Activated T-helper 17 cell treated with anti-CD3 and anti-CD28 coated beads, Interleukin-2, amount 50 U/mL, for 72 hours (primary cell): ENCODE results near the gene BCORL1. TPM values are rescaled to one million over a fixed set of nuclear protein-coding genes. Genes with fewer than 3 reads are reported as not detected.

Experiments
- ATAC-seq: fragments of 150-1000 bp; cut with Tn5 transposase; replicated peaks from 2 replicates; pipeline ENCODE4 v1.10.0; 2021; ENCODE audit warnings: mild to moderate bottlenecking, moderate library complexity
- H3K27ac Mint-ChIP-seq: one replicate; pipeline ENCODE4 v1.8.0; 2022; ENCODE audit warnings: mixed read lengths
- H3K27me3 Mint-ChIP-seq: one replicate; pipeline ENCODE4 v1.8.0; 2022; ENCODE audit warnings: mixed read lengths
- H3K36me3 Mint-ChIP-seq: one replicate; pipeline ENCODE4 v1.8.0; 2022; ENCODE audit warnings: low read depth, mild to moderate bottlenecking, mixed read lengths
- H3K4me1 Mint-ChIP-seq: one replicate; pipeline ENCODE4 v1.8.0; 2022; ENCODE audit warnings: mixed read lengths
- H3K4me3 Mint-ChIP-seq: one replicate; pipeline ENCODE4 v1.8.0; 2022; ENCODE audit warnings: mild to moderate bottlenecking, mixed read lengths
- H3K9me3 Mint-ChIP-seq: one replicate; pipeline ENCODE4 v1.8.0; 2022; ENCODE audit warnings: mixed read lengths
- total RNA-seq, 2 donors: library from RNA; stranded (reverse); gene quantifications; one replicate each; pipeline ENCODE4 v1.2.3, GENCODE V29; 2022

BCORL1 gene
- total RNA-seq, 2 donors from 2014 or later: 8.4 to 11.7 TPM

- peak overlapping the region; percentile 76 for H3K27ac Mint-ChIP-seq
- H3K4me1 Mint-ChIP-seq: peaks cover 21% of the 10 kb centered on the region
- peak; percentile 26 for ATAC-seq
- H3K36me3 Mint-ChIP-seq: peaks cover 8% of the 10 kb centered on the region
- no peaks in the 10 kb centered on the region for H3K27me3 Mint-ChIP-seq
- peak overlapping the region; percentile 57 for H3K4me3 Mint-ChIP-seq
- H3K9me3 Mint-ChIP-seq: no peaks in the 10 kb centered on the region
Observed at GRCh38 chrX:130097507-130098209, 115.2 kb downstream of the BCORL1 start.

GRCh38 chrX:130098210-130098552, 115.7 kb downstream of the BCORL1 start:
- no peak for ATAC-seq
- no peaks in the 10 kb centered on the region for H3K27me3 Mint-ChIP-seq
- peaks cover 8% of the 10 kb centered on the region for H3K36me3 Mint-ChIP-seq
- peak overlapping the region; percentile 57 for H3K4me3 Mint-ChIP-seq
- no peaks in the 10 kb centered on the region for H3K9me3 Mint-ChIP-seq
- peak overlapping the region; percentile 76 for H3K27ac Mint-ChIP-seq
- H3K4me1 Mint-ChIP-seq: peaks cover 25% of the 10 kb centered on the region

- peak overlapping the region; percentile 32 for H3K27ac Mint-ChIP-seq
- H3K4me1 Mint-ChIP-seq: peaks cover 34% of the 10 kb centered on the region
- peak; percentile 45 for ATAC-seq
- H3K4me3 Mint-ChIP-seq: peak overlapping the region; percentile 40
- no peaks in the 10 kb centered on the region for H3K9me3 Mint-ChIP-seq
- peaks cover 8% of the 10 kb centered on the region for H3K36me3 Mint-ChIP-seq
- no peaks in the 10 kb centered on the region for H3K27me3 Mint-ChIP-seq
Observed at GRCh38 chrX:130100180-130100579, 117.7 kb downstream of the BCORL1 start.

- peaks cover 13% of the 10 kb centered on the region for H3K36me3 Mint-ChIP-seq
- ATAC-seq: no peak
- no peaks in the 10 kb centered on the region for H3K9me3 Mint-ChIP-seq
- H3K27ac Mint-ChIP-seq: no peak overlapping the region
- H3K4me3 Mint-ChIP-seq: peak overlapping the region; percentile 15
- H3K4me1 Mint-ChIP-seq: peaks cover 38% of the 10 kb centered on the region
- no peaks in the 10 kb centered on the region for H3K27me3 Mint-ChIP-seq
Observed at GRCh38 chrX:130103605-130104004, 121.2 kb downstream of the BCORL1 start.

GRCh38 chrX:130105244-130105643, 122.8 kb downstream of the BCORL1 start:
- Mint-ChIP-seq H3K4me1 (peaks cover 36% of the 10 kb centered on the region), H3K36me3 (peaks cover 20% of the 10 kb centered on the region), H3K4me3 (no peak overlapping the region), H3K27ac (no peak overlapping the region), H3K27me3 (no peaks in the 10 kb centered on the region), H3K9me3 (no peaks in the 10 kb centered on the region)
- ATAC-seq: no peak

- no peaks in the 10 kb centered on the region for H3K9me3 Mint-ChIP-seq
- H3K4me1 Mint-ChIP-seq: peaks cover 29% of the 10 kb centered on the region
- no peak for ATAC-seq
- H3K36me3 Mint-ChIP-seq: peaks cover 16% of the 10 kb centered on the region
- no peaks in the 10 kb centered on the region for H3K27me3 Mint-ChIP-seq
- H3K4me3 Mint-ChIP-seq: peak overlapping the region; percentile 52
- peak overlapping the region; percentile 36 for H3K27ac Mint-ChIP-seq
Observed at GRCh38 chrX:130106071-130106470, 123.6 kb downstream of the BCORL1 start.

Other genes with a start within 250 kb of the BCORL1 start
- gene XPNPEP2, start 243.7 kb upstream of the BCORL1 start, total RNA-seq: under 1 TPM; 0.45 to 0.52 TPM
- gene SASH3, start 202.7 kb upstream of the BCORL1 start, total RNA-seq: 100 to 1,000 TPM; 103 to 191 TPM
- gene ZDHHC9, start 138.7 kb upstream of the BCORL1 start, total RNA-seq: 10 to 100 TPM; 16.4 to 19.8 TPM
- 10 to 100 TPM; 16.8 to 33.3 TPM for gene UTP14A, start 76.5 kb upstream of the BCORL1 start, total RNA-seq
- gene ELF4, start 127.9 kb downstream of the BCORL1 start, total RNA-seq: 10 to 100 TPM; 23.5 to 25.6 TPM
- 10 to 100 TPM; 25.4 to 67.3 TPM for gene AIFM1, start 183.2 kb downstream of the BCORL1 start, total RNA-seq
- gene RAB33A, start 189.3 kb downstream of the BCORL1 start, total RNA-seq: 10 to 100 TPM; 34.6 to 36.1 TPM